ENCODE data around the gene CLCN3. TPM values are rescaled to one million over a fixed set of nuclear protein-coding genes. Genes with fewer than 3 reads are reported as not detected.
"Not testable (repeated sequence)": the region's sequence is repeated elsewhere in the genome, so short reads cannot be mapped to it uniquely, and the experiment has no call there.

CLCN3 gene
- polyA plus RNA-seq, 4 donors = 8.6 to 48.3 (median 19.4) TPM

GRCh38 chr4:169619518-169619957 is 840 bp upstream of the CLCN3 start:
- DNase-seq (peak; percentile 78), FAIRE-seq (no peak)
- Histone ChIP-seq H3K9me3 (ENCODE audit: control insufficient read depth in 2 of 2, insufficient read depth in 1 of 2, low read depth in 1 of 2, low read length in 1 of 2) (no peaks in the 10 kb centered on the region), H3K27me3 (ENCODE audit: control insufficient read depth in 3 of 3, insufficient read depth in 3 of 3, low read length in 3 of 3) (no peaks in the 10 kb centered on the region), H3K36me3 (ENCODE audit: control insufficient read depth in 3 of 3, insufficient read depth in 2 of 3, low read depth in 1 of 3, low read length in 3 of 3) (no peaks in the 10 kb centered on the region), H3K4me1 (ENCODE audit: control insufficient read depth in 3 of 3, insufficient read depth in 2 of 3, low read depth in 1 of 3, low read length in 2 of 3) (peaks cover 0 to 14% (median 2%) of the 10 kb centered on the region in 3 donors), H3K27ac (ENCODE audit: low read depth in 1 of 3, low read length in 2 of 3) (peak overlapping the region; percentile 79 to 97 (median 95)), H3K4me3 (ENCODE audit: low read depth in 1 of 3, low read length in 3 of 3) (peak overlapping the region; percentile 43 to 71 (median 62))
- 0 to 1% (median 1%) methylated on average over 12 of the region's 12 CpGs for WGBS, 3 donors

- DNase-seq (peak; percentile 48 to 63), FAIRE-seq (no peak)
- no peaks in the 10 kb centered on the region for H3K27me3 ChIP-seq (ENCODE audit: control insufficient read depth in 3 of 3, insufficient read depth in 3 of 3, low read length in 3 of 3)
- H3K36me3 ChIP-seq (ENCODE audit: control insufficient read depth in 3 of 3, insufficient read depth in 2 of 3, low read depth in 1 of 3, low read length in 3 of 3) = peaks cover 0 to 2% (median 0%) of the 10 kb centered on the region in 3 donors
- no peaks in the 10 kb centered on the region for H3K9me3 ChIP-seq (ENCODE audit: control insufficient read depth in 2 of 2, insufficient read depth in 1 of 2, low read depth in 1 of 2, low read length in 1 of 2)
- 0 to 1% (median 0%) methylated on average over 14 of the region's 14 CpGs for WGBS, 3 donors
- H3K4me1 ChIP-seq (ENCODE audit: control insufficient read depth in 3 of 3, insufficient read depth in 2 of 3, low read depth in 1 of 3, low read length in 2 of 3) = peaks cover 0 to 14% (median 2%) of the 10 kb centered on the region in 3 donors
- peak overlapping the region; percentile 79 to 97 (median 95) for H3K27ac ChIP-seq (ENCODE audit: low read depth in 1 of 3, low read length in 2 of 3)
- H3K4me3 ChIP-seq (ENCODE audit: low read depth in 1 of 3, low read length in 3 of 3) = peak overlapping the region; percentile 62 to 71 (median 70)
Observed at GRCh38 chr4:169620880-169621248, 486 bp downstream of the CLCN3 start.

DNA sequence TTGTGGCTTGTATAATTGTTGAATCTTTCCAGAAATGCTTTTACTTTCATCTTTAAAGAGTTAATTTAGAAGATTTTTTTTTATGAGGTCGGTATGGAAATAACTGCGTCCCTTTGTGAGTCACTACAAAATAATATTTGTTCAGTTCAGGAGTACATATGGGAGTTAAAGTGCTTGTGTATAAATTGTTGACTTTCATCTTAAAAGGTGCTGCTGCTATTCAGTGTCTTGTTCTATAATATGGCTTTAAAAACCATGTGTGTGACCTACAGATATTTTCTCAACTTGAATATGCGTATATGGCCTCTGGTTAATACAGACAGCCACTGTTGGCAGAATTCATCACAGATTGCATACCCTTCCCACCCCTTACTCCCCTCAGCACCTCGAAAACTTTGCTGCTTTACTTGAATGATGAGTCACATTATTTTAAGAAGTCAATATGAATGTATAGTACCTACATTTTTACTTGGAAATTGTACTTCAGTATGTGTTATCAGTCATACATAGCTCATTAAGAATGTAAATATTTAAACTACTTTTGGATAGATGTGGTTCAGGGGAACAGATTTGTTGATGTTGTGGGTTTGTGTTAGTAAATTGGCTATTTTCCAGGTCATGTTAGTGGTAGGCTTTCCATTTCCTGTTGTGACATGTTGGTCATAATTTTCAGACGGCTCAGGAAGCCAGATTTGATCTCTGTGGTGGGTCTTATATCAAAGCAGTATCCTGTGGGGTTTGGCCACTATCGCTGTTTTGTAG is 1.5 kb downstream of the CLCN3 start:
- Histone ChIP-seq H3K4me3 (ENCODE audit: low read depth in 1 of 3, low read length in 3 of 3) (peak overlapping the region in 2 of 3 donors; percentile 62 to 71), H3K27me3 (ENCODE audit: control insufficient read depth in 3 of 3, insufficient read depth in 3 of 3, low read length in 3 of 3) (no peaks in the 10 kb centered on the region), H3K4me1 (ENCODE audit: control insufficient read depth in 3 of 3, insufficient read depth in 2 of 3, low read depth in 1 of 3, low read length in 2 of 3) (peaks cover 0 to 13% (median 2%) of the 10 kb centered on the region in 3 donors), H3K36me3 (ENCODE audit: control insufficient read depth in 3 of 3, insufficient read depth in 2 of 3, low read depth in 1 of 3, low read length in 3 of 3) (peaks cover 0 to 6% (median 0%) of the 10 kb centered on the region in 3 donors), H3K9me3 (ENCODE audit: control insufficient read depth in 2 of 2, insufficient read depth in 1 of 2, low read depth in 1 of 2, low read length in 1 of 2) (no peaks in the 10 kb centered on the region), H3K27ac (ENCODE audit: low read depth in 1 of 3, low read length in 2 of 3) (peak overlapping the region in 2 of 3 donors; percentile 56 to 95)
- DNase-seq (peak; percentile 45 to 55), FAIRE-seq (no peak)
- 2 to 4% (median 3%) methylated on average over 6 of the region's 6 CpGs for WGBS, 3 donors

- H3K27ac ChIP-seq (ENCODE audit: low read depth in 1 of 3, low read length in 2 of 3) = peak overlapping the region in 2 of 3 donors; percentile 85 to 95
- H3K36me3 ChIP-seq (ENCODE audit: control insufficient read depth in 3 of 3, insufficient read depth in 2 of 3, low read depth in 1 of 3, low read length in 3 of 3) = peaks cover 0 to 6% (median 0%) of the 10 kb centered on the region in 3 donors
- 9 to 16% (median 15%) methylated on average over 4 of the region's 4 CpGs for WGBS, 3 donors
- peak overlapping the region in 1 of 3 donors; percentile 71 for H3K4me3 ChIP-seq (ENCODE audit: low read depth in 1 of 3, low read length in 3 of 3)
- H3K4me1 ChIP-seq (ENCODE audit: control insufficient read depth in 3 of 3, insufficient read depth in 2 of 3, low read depth in 1 of 3, low read length in 2 of 3) = peaks cover 1 to 11% (median 2%) of the 10 kb centered on the region in 3 donors
- FAIRE-seq (no peak), DNase-seq (peak in 1 of 2 donors; percentile 22)
- H3K9me3 ChIP-seq (ENCODE audit: control insufficient read depth in 2 of 2, insufficient read depth in 1 of 2, low read depth in 1 of 2, low read length in 1 of 2) = no peaks in the 10 kb centered on the region
- H3K27me3 ChIP-seq (ENCODE audit: control insufficient read depth in 3 of 3, insufficient read depth in 3 of 3, low read length in 3 of 3) = no peaks in the 10 kb centered on the region
Observed at GRCh38 chr4:169622566-169622965, 2.2 kb downstream of the CLCN3 start.

- 87 to 97% (median 93%) methylated on average over 6 of the region's 6 CpGs for WGBS, 3 donors
- H3K4me3 ChIP-seq (ENCODE audit: low read depth in 1 of 3, low read length in 3 of 3); H3K27me3 ChIP-seq (ENCODE audit: control insufficient read depth in 3 of 3, insufficient read depth in 3 of 3, low read length in 3 of 3); DNase-seq; H3K27ac ChIP-seq (ENCODE audit: low read depth in 1 of 3, low read length in 2 of 3); H3K36me3 ChIP-seq (ENCODE audit: control insufficient read depth in 3 of 3, insufficient read depth in 2 of 3, low read depth in 1 of 3, low read length in 3 of 3); FAIRE-seq; H3K9me3 ChIP-seq (ENCODE audit: control insufficient read depth in 2 of 2, insufficient read depth in 1 of 2, low read depth in 1 of 2, low read length in 1 of 2): not testable (repeated sequence)
- H3K4me1 ChIP-seq (ENCODE audit: control insufficient read depth in 3 of 3, insufficient read depth in 2 of 3, low read depth in 1 of 3, low read length in 2 of 3) = peaks cover 1 to 10% (median 2%) of the 10 kb centered on the region in 3 donors
Observed at GRCh38 chr4:169624012-169624411, 3.6 kb downstream of the CLCN3 start.

GRCh38 chr4:169625886-169626285 is 5.5 kb downstream of the CLCN3 start:
- Histone ChIP-seq H3K4me3 (ENCODE audit: low read depth in 1 of 3, low read length in 3 of 3) (no peak overlapping the region), H3K4me1 (ENCODE audit: control insufficient read depth in 3 of 3, insufficient read depth in 2 of 3, low read depth in 1 of 3, low read length in 2 of 3) (peaks cover 0 to 7% (median 1%) of the 10 kb centered on the region in 3 donors), H3K9me3 (ENCODE audit: control insufficient read depth in 2 of 2, insufficient read depth in 1 of 2, low read depth in 1 of 2, low read length in 1 of 2) (no peaks in the 10 kb centered on the region), H3K27ac (ENCODE audit: low read depth in 1 of 3, low read length in 2 of 3) (no peak overlapping the region), H3K27me3 (ENCODE audit: control insufficient read depth in 3 of 3, insufficient read depth in 3 of 3, low read length in 3 of 3) (no peaks in the 10 kb centered on the region), H3K36me3 (ENCODE audit: control insufficient read depth in 3 of 3, insufficient read depth in 2 of 3, low read depth in 1 of 3, low read length in 3 of 3) (peaks cover 0 to 6% (median 0%) of the 10 kb centered on the region in 3 donors)
- WGBS, 3 donors = 76 to 89% (median 88%) methylated on average over 5 of the region's 5 CpGs
- FAIRE-seq (no peak), DNase-seq (no peak)

GRCh38 chr4:169626331-169627282 is 6.2 kb downstream of the CLCN3 start:
- H3K27ac ChIP-seq (ENCODE audit: low read depth in 1 of 3, low read length in 2 of 3) = no peak overlapping the region
- H3K36me3 ChIP-seq (ENCODE audit: control insufficient read depth in 3 of 3, insufficient read depth in 2 of 3, low read depth in 1 of 3, low read length in 3 of 3) = peaks cover 0 to 6% (median 0%) of the 10 kb centered on the region in 3 donors
- H3K27me3 ChIP-seq (ENCODE audit: control insufficient read depth in 3 of 3, insufficient read depth in 3 of 3, low read length in 3 of 3) = no peaks in the 10 kb centered on the region
- WGBS, 3 donors = 90 to 95% (median 92%) methylated on average over 6 of the region's 6 CpGs
- H3K9me3 ChIP-seq (ENCODE audit: control insufficient read depth in 2 of 2, insufficient read depth in 1 of 2, low read depth in 1 of 2, low read length in 1 of 2) = no peaks in the 10 kb centered on the region
- no peak overlapping the region for H3K4me3 ChIP-seq (ENCODE audit: low read depth in 1 of 3, low read length in 3 of 3)
- H3K4me1 ChIP-seq (ENCODE audit: control insufficient read depth in 3 of 3, insufficient read depth in 2 of 3, low read depth in 1 of 3, low read length in 2 of 3) = peaks cover 0 to 7% (median 1%) of the 10 kb centered on the region in 3 donors
- DNase-seq (no peak), FAIRE-seq (no peak)

GRCh38 chr4:169627307-169627706 is 6.9 kb downstream of the CLCN3 start:
- no peaks in the 10 kb centered on the region for H3K9me3 ChIP-seq (ENCODE audit: control insufficient read depth in 2 of 2, insufficient read depth in 1 of 2, low read depth in 1 of 2, low read length in 1 of 2)
- H3K27me3 ChIP-seq (ENCODE audit: control insufficient read depth in 3 of 3, insufficient read depth in 3 of 3, low read length in 3 of 3) = no peaks in the 10 kb centered on the region
- no peak overlapping the region for H3K27ac ChIP-seq (ENCODE audit: low read depth in 1 of 3, low read length in 2 of 3)
- FAIRE-seq (peak; percentile 72), DNase-seq (peak in 1 of 2 donors; percentile 54)
- WGBS, 3 donors = 44 to 83% (median 76%) methylated on average over 1 of the region's 1 CpG
- peaks cover 0 to 2% (median 1%) of the 10 kb centered on the region in 3 donors for H3K4me1 ChIP-seq (ENCODE audit: control insufficient read depth in 3 of 3, insufficient read depth in 2 of 3, low read depth in 1 of 3, low read length in 2 of 3)
- peaks cover 0 to 6% (median 0%) of the 10 kb centered on the region in 3 donors for H3K36me3 ChIP-seq (ENCODE audit: control insufficient read depth in 3 of 3, insufficient read depth in 2 of 3, low read depth in 1 of 3, low read length in 3 of 3)
- H3K4me3 ChIP-seq (ENCODE audit: low read depth in 1 of 3, low read length in 3 of 3) = no peak overlapping the region
